ENCODE results near the gene PTGES3.
"Not testable (repeated sequence)": the region's sequence is repeated elsewhere in the genome, so short reads cannot be mapped to it uniquely, and the experiment has no call there.

PTGES3 gene

DNA sequence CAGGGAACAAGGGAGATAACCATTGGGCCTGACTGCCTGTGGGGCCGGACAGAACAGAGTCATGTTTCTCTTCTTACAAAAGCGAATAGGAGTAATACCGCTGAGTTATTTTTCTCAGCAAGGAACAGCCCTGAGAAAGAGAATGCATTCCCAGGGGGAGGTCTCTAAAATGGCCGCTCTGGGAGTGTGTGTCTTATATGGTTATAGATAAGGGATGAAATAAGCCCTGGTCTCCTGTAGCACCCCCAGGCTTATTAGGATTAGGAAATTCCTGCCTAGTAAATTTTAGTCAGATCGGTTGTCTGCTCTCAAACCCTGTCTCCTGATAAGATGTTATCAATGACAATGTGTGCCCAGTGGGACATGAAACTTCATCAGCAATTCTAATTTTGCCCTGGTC lies 34.3 kb downstream of the PTGES3 start:
- DNase-seq, ATAC-seq: not testable (repeated sequence)

DNA sequence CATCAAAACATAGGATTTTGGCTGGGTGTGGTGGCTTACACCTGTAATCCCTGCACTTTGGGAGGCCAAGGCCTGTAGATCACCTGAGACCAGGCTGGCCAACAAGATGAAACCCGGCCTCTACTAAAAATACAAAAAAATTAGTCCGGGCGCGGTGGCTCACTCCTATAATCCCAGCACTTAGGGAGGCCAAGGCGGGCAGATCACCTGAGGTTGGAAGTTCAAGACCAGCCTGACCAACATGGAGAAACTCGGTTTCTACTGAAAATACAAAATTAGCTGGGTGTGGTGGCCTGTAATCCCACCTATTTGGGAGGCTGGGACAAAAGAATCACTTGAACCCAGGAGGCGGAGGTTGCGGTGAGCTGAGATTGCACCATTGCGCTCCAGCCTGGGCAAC lies 40.1 kb downstream of the PTGES3 start:
- ATAC-seq, DNase-seq: not testable (repeated sequence)

DNA sequence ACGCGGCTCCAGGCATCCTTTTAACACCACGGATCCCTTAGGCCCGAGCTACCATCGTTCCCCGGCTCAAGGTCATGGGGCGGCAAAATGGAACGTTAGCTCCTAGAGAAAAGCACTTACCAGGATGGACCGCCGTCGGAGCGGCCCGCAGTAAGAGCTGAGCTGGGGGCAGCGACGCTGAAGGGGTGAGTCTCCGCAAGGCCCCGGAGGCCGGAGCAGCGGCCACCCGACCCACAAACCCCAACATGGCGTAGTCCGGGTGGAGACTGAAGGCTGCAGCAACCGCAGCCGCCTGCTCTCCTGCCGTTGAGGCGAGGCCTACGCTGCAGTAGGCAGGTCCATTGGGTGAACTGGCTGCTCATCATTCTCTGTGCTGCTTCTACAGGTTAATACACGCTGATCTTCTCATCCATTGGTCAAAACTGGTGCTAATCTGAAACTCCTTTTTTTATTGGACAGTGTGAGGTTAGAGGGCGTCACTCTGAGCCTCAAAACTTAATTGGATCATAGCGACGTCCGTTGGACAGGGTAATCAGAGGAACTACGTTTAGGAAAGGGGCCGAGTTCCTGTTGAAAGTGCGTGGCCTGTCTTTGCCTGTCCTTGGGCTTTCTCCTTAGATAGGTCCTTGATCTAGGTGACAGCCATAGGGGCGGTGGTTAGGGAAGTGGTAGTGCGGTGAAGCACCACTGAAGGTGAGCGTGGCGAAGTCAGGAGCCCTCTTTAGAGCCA lies 42.2 kb downstream of the PTGES3 start, which contains the start of gene ATP5F1B:
Gene ATP5F1B (minus strand): TSS at position 268 of the 730 bp plus-strand sequence. CDS start 21 bp downstream, at position 247.
- peak; percentile 91 for DNase-seq
- peak; percentile 99 for ATAC-seq

DNA sequence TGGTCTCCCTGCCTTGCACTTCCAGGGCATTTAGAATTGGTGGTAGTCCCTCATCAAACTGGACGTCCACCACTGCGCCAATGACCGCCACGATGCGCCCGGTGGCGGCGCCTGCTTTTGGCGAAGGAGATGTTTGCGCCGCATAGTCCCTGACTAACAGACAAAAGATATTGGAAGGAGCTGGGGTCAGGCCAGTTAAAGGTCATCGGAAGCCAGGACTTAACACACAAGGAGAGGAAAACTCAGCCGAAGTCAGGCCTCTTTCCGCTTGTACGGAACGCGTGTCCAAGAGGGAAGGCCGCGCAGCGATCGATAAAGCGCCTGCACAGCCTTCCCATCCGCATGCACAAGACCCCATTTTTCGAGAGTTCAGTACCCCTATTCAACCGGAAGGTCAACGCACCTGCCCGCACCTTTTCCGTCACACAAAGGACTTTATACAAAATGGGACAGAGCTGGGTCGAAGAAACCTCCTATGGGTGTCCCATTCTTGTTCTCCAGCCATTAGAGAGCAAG lies 42.8 kb downstream of the PTGES3 start:
- DNase-seq: peak; percentile 18
- ATAC-seq: no peak

DNA sequence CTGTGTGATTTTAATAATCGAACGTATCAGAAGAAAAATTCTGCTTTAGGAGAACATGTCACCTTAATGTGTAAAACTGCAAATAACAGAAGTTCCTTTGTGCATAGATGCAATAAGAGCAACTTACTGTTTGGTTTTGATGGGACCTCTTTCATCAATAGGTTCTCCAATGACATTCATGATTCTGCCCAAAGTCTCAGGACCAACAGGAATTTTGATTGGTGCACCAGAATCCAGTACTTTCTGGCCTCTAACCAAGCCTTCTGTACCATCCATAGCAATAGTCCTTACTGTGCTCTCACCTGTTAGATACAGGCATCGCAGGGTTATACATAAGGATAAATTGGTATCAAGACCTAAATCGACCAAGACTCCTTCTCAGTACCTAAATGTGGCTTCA lies 43.4 kb downstream of the PTGES3 start:
- ATAC-seq (no peak), DNase-seq (no peak)

DNA sequence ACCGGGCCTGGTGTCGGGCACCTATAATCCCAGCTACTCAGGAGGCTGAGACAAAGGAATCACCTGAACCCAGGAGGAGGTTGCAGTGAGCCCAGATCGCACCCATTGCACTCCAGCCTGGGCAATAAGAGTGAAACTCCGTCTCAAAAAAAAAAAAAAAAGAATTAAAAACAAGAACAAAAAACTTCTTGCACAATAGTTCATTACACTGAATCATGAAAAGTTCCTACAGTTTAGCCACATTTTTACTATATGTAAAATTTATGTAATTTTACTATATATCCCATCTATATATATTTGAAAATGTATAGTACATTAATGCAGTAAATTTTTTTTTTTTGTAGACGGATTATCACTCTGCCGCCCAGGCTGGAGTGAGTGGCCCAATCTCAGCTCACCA lies 46.9 kb downstream of the PTGES3 start:
- DNase-seq: no peak
- ATAC-seq: no peak

DNA sequence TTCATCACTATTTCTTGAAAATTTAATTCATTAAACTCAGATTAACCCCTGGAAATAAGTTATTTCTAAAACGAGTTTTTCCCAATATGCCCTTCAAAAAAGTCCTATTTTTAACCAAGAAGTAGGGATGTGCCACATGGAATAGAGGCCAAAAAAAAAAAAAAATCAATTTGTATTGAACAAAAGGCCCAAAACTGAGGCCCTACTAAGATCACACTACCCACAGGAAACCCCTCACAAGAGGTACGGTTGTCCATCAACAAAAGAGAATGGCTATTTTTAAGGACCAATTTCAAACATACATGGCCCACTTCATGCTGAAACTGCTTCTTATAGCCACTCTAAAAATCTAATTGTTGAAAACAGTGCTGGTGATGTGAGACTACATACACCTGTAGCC lies 50.5 kb downstream of the PTGES3 start:
- no peak for DNase-seq
- no peak for ATAC-seq

DNA sequence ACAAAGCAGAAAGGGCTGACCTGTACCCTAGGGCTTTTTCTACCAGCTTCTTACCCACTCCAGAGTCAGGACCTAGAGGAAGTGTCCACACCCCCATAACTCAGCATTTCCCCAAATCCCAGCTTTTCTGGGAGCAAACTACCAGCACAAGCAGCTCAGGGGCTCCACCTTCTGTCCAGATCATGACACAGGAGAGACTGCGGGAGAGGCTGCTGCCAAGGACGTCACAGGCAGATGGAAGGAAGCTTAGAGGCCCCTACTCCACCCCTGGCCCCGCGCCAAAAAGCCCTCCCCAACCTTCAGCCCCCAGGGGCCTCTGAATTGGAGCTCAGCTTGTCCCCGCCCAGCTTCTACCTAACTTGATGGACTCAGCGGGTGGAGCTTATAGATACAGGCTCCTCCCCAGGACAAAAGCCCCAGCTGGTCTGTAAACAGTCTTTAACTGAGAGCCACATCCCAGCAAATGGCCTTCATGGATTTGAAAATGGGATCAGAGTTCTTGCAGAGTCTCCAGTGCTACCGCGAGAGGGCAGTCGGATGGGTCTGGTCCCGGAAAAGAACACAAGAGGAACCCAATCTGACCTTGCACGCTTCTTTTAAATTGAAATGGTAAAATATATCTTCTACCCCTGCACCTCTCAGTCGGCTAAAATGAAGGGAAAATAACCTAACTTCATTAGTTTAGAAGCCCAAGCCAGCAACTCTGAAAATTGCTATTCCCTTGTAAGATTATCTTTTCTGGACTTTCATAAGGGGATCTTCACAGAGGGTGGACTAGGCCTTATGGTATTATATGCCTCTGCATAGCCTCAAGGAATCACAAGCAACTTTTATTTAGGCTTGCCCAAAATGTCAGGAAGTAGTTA lies 51.2 kb downstream of the PTGES3 start:
- DNase-seq (peak; percentile 96), ATAC-seq (peak; percentile 69)

DNA sequence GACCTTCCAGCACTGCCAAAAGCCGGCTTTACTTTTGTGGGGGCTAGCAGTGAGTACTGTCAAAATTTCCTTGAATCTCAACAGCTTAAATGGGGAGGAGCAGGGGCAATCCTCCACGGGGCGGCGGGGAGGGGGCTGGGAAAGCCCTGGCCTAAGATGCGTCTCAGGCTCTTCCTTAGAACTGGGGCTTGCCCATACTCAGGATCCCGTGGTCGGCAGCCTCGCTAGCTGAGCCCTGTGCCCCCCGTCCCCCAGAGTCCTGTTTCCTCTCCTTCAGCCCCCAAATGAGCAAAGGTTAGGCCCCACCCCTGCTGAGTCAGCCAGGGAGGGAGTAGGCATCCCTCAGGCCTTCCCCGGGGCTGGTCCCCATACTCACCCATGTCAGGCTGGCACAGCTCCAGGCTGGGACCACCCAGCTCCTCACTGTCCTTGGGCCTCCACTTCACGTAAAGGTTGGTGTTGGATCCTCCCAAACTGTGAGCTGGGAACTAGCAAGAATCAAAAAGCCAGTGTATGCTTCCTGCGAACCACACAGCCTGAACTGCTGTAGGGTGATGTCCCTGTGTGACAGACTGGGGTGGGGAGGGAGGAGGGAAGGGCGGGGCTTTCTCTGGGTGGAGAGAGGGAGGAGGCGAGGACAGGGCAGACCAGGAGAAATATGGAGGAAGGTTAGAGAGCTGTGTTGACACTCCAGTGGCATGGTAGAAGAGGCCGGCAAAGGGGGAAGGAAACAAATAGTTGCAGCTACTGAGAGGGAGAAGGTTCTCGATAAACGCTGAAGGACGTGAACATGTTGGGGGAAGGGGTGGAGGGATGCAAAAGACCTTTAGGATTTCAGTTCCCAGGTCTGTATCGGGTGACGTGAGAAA lies 52.0 kb downstream of the PTGES3 start:
- DNase-seq (peak; percentile 87), ATAC-seq (peak; percentile 79)

DNA sequence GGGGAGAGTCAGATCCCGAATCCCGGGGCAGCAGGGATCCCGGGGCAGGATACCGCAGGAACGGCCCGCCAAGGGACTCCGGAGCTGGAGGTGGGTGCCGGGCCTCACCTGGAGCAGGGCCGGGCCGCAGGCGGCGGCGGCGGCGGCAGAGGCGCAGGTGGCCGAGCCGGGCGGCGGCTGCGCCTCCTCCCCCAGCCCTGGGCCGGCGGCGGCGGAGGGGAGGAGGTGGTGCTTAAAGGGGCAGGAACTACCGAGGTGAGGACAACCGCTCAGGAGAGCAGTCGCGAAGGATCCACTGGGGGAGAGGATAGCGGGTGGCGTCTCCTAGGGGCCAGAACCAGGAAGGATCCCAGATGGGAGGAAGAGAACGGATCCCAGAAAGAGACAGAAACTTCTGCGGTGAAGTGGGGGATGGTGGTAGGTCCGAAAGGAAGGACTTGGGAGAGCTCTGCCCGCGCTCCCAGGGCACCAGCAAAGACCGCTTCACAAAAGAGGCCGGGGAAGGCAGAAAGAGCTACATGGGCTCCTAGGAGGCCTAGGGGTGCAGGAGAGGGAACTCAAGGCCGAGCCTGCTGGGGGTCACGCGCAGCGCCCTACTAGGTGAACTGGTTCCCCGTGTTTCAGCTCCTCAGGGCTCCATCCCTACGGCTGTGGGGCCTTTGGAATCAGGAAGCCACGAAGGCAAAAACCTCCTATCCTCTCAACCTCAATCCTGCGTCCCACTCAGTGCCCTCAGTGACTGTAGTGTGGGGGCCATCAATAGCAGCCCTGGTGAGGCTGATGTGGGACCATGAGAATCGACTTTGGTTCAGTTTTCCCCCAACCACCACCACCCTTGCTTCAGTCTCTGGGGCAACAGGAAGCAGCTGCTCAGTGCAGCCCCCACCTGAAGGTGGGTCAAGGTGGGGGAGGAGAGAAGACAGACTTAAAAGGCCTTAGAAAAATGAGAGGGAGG lies 53.0 kb downstream of the PTGES3 start:
- peak; percentile 75 for DNase-seq
- ATAC-seq: peak; percentile 25

DNA sequence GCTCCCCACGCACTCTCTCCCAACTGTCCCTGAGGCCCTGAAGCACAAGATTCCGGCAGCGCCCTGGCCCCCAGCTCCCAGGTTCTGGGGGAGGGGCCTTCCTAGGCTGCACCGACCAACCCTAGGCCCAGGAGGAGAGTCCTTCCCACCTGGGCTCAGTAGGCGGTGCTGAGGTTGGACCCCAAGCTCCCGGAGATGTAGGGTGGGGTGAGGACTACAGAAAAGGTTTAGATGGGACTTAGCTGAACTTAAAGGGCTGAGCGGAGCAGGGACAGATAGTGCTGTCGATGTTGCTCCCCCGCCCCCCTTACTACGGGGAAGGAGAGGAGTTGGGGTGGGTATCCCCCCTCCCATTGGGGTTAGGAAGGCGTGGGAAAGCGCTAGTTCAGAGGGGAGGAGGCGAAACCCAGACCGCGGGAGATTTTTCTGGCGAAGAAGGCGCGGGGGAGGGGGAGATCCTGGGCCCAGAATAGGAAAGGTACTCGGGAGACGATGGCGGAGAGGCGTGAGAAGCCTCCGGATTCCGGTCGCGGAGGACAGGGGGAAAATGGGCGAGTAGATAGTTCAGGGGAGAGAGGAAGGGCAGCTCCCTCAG lies 53.7 kb downstream of the PTGES3 start:
- peak; percentile 45 for DNase-seq
- ATAC-seq: no peak

DNA sequence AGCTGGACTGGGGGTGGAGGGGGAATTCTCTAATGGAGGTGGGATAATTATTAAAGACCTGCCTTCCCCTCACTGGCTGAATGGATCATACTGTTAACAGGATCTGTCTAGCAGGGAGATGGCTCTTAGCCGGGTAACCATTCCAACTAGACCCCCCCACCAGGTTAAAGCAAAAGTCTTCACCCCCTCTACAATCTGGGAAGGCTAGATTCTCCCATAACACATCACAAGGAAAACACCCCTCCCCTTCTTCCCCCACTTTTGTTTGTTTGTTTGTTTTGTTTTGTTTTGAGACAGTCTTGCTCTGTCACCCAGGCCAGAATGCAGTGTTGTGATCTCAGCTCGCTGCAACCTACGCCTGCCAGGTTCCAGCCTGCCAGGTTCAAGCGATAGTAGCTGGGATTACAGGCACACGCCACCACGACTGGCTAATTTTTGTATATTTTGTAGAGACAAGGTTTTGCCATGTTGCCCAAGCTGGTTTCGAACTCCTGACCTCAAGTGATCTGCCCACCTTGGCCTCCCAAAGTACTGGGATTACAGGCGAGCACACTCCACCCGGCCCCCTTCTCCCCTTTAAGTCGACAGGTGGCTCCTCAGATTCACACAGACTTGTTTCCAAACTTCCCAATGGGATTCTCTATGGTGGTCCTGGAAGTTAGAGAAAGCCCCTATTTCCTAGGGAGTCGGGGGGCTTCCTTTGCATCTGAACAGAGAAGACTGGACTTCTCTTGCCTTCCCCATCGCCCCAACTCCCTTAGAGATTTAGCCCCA lies 54.4 kb downstream of the PTGES3 start:
- ATAC-seq (no peak), DNase-seq (no peak)

DNA sequence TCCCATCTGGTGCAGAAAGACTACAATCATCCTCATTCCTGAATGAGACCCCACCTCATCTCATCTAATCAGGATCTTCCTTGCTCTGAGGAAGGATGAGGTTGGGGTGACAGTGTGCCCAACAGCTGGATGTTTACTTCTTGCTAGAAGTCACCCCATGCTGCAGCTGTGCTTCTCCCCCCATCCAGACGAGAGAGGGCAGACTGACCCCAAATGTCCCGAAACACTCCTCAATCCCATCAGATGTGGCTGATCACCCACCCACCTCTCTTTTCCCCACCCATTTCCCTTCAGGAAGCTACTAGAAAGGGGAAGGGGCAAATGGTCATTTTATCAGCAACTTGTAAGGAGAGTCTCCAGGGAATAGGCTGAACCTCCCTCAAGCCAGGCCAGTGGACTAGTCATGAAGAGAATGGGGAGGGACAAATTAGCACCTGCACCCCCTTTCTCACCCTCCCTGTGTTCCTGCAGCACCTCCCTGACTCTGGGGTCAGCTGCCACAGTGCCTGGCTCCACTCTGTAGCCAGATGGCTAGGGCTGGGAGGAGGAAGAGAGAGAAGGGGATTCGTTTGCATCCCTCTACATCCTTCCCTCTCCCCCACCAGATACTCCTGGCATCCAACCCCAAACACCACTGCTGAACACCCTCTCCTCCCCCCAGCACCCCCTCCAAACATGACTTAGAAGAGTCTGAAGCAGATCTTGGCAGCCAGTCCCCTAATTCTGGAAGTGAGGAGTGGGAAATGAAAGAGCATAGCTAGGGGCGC lies 55.2 kb downstream of the PTGES3 start:
- DNase-seq (no peak), ATAC-seq (no peak)

DNA sequence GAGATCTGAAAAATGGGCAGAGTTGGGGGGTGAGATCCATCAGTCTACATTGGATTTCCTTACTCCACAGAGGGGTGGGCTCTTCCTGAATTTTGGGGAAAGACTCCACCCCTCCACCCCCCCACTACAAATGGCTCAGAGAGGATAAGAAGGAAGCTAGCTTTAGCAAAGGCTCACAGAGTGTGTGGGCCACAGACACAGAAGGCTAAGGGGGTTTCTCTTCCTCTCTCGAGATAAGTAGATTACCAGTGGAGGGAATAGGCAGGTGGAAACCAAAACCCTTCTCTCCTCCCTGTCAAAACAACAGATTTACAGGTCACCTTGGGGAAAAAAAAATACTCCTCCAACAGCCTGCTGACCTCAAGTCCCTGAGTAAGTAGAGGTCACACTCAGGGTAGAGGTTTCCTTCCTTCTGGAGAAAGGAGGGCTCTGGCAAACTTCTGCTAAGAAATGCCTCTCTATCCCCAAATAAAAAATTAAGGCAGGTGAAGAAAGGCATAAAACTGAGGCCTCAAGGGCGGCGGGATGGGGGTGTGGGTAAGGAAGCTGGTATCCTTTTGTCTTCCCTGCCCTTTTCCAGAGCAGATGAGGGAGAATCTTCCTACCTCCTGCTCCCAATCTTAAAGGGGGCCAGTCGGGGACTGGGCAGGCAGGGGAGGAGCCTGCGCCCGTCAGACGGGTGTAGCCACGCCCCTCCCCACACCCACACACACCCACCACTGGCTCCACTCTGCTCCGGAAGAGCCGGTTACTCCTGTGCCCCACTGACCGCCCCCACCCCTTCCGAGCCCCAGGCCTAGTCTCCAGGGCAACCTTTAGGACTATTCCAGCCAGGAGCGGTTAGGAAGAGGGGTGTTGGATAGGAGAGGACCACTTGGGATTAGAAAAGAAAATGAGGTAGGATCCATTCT lies 56.0 kb downstream of the PTGES3 start:
- no peak for ATAC-seq
- peak; percentile 70 for DNase-seq

DNA sequence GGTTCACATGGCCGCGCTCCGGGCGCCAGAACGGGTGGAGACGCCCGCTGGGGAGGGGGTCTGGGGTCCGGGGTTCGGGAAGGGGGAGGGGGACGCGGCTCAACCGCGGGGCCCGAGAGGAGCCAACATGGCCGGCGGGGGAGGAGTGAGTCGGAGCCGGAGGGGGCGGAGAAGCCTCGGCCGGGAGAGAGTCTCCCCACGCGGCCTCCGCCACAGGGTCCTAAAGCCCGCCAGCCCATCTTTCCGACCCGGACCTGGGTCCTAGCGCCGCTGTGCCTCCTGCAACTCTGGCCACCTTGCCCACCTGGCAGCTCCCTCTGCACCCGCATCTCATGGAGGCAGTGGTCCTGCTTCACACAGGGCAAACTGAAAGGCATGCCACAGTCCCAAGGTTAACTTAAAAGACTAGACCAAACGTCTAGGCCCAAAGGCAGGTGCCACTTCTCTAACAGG lies 57.9 kb downstream of the PTGES3 start, which contains the start of gene BAZ2A:
Gene BAZ2A (minus strand): TSS at position 147 of the 453 bp plus-strand sequence. CDS start 12,796 bp downstream, outside the sequence.
- DNase-seq (peak; percentile 91), ATAC-seq (peak; percentile 78)

DNA sequence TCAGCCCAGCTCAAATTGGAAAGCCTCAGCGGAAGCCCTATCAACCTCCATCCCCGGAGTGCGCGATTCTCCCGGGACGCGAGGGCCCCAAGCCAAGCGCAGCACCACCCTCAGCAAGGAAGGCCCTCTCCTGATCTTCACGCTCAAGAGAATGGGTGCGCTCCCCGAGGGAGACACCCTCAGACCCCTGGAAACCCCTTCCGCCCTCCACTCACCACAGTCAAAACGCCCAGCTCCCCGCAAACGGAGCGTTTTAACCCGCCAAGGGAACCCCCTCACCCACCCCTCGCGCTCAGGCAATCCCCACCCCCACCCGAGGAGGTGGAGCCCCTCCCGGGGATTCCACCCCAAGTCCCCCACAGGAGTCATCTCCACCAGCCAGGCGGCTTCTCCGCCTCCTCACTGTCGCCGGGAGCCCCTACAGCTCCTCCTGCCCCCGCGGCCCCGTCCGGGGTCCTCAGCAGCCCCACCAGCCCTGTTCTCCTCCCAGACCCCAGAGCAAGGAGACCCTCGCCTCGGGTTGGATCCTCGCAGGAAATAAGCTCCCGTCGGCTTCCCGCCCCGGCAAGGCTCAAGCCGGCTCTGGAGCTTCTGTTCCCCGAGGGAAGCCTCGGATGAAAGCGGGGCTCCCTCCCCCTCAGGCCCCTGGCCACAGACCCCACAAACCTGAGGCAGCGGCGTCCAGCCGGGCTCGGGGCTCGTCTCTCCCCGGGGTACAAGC lies 58.5 kb downstream of the PTGES3 start:
- DNase-seq (peak; percentile 71), ATAC-seq (peak; percentile 24)
